IPS-18a (cell line): ENCODE results near the gene GULP1.
"Not testable (repeated sequence)": the region's sequence is repeated elsewhere in the genome, so short reads cannot be mapped to it uniquely, and the experiment has no call there.

ENCODE experiments used
- H3K27ac ChIP-seq: one replicate; pipeline ENCODE4 v1.5.1; 2013; ENCODE audit warnings: low read length
- H3K27me3 ChIP-seq: one replicate; pipeline ENCODE4 v1.6.1; 2013; ENCODE audit warnings: mild to moderate bottlenecking, low read length; ENCODE audit not compliant: control insufficient read depth, insufficient read depth
- H3K36me3 ChIP-seq: one replicate; pipeline ENCODE4 v1.6.1; 2013; ENCODE audit warnings: low read depth, low read length; ENCODE audit not compliant: control insufficient read depth
- H3K4me1 ChIP-seq: one replicate; pipeline ENCODE4 v1.6.1; 2013; ENCODE audit warnings: low read depth, low read length; ENCODE audit not compliant: control insufficient read depth
- H3K4me3 ChIP-seq: one replicate; pipeline ENCODE4 v1.5.1; 2013; ENCODE audit warnings: low read length
- H3K9ac ChIP-seq: one replicate; pipeline ENCODE4 v1.6.1; 2013; ENCODE audit warnings: mild to moderate bottlenecking, low read length, moderate library complexity
- H3K9me3 ChIP-seq: one replicate; pipeline ENCODE4 v1.6.1; 2013; ENCODE audit warnings: low read depth, low read length; ENCODE audit not compliant: control insufficient read depth

The GULP1 gene

GRCh38 chr2:188466078-188466477 is 174.4 kb downstream of the GULP1 start:
- not testable (repeated sequence) for H3K27ac ChIP-seq, H3K36me3 ChIP-seq, H3K4me3 ChIP-seq, H3K9me3 ChIP-seq, H3K9ac ChIP-seq, H3K27me3 ChIP-seq
- peaks cover 28% of the 10 kb centered on the region for H3K4me1 ChIP-seq

- no peaks in the 10 kb centered on the region for H3K36me3 ChIP-seq
- no peak overlapping the region for H3K27ac ChIP-seq
- no peaks in the 10 kb centered on the region for H3K9me3 ChIP-seq
- H3K4me3 ChIP-seq: no peak overlapping the region
- peaks cover 28% of the 10 kb centered on the region for H3K4me1 ChIP-seq
- H3K9ac ChIP-seq: no peak overlapping the region
- no peaks in the 10 kb centered on the region for H3K27me3 ChIP-seq
These were observed 175.1 kb downstream of the GULP1 start for GRCh38 chr2:188466761-188467160.

- Histone ChIP-seq H3K27ac (no peak overlapping the region), H3K4me1 (peaks cover 16% of the 10 kb centered on the region), H3K9ac (no peak overlapping the region), H3K27me3 (no peaks in the 10 kb centered on the region), H3K9me3 (no peaks in the 10 kb centered on the region), H3K36me3 (no peaks in the 10 kb centered on the region), H3K4me3 (no peak overlapping the region)
These were observed 179.5 kb downstream of the GULP1 start for GRCh38 chr2:188471166-188471565.

- Histone ChIP-seq H3K27ac (no peak overlapping the region), H3K9me3 (no peaks in the 10 kb centered on the region), H3K36me3 (no peaks in the 10 kb centered on the region), H3K4me3 (no peak overlapping the region), H3K27me3 (no peaks in the 10 kb centered on the region), H3K9ac (no peak overlapping the region), H3K4me1 (peaks cover 26% of the 10 kb centered on the region)
These were observed 181.6 kb downstream of the GULP1 start for GRCh38 chr2:188473306-188473705.

GRCh38 chr2:188474316-188474715 is 182.6 kb downstream of the GULP1 start:
- no peak overlapping the region for H3K9ac ChIP-seq
- peaks cover 34% of the 10 kb centered on the region for H3K4me1 ChIP-seq
- no peak overlapping the region for H3K27ac ChIP-seq

GRCh38 chr2:188475945-188476344 is 184.3 kb downstream of the GULP1 start:
- peaks cover 34% of the 10 kb centered on the region for H3K4me1 ChIP-seq
- no peaks in the 10 kb centered on the region for H3K27me3 ChIP-seq
- H3K36me3 ChIP-seq: no peaks in the 10 kb centered on the region
- no peaks in the 10 kb centered on the region for H3K9me3 ChIP-seq
- no peak overlapping the region for H3K4me3 ChIP-seq
- H3K27ac ChIP-seq: no peak overlapping the region
- no peak overlapping the region for H3K9ac ChIP-seq

More at GRCh38 chr2:188474316-188474715, 182.6 kb downstream of the GULP1 start:
- Histone ChIP-seq H3K27me3 (no peaks in the 10 kb centered on the region), H3K9me3 (no peaks in the 10 kb centered on the region), H3K4me3 (no peak overlapping the region), H3K36me3 (no peaks in the 10 kb centered on the region)

GRCh38 chr2:188477564-188478103 is 186.0 kb downstream of the GULP1 start:
- H3K27me3 ChIP-seq: no peaks in the 10 kb centered on the region
- peaks cover 34% of the 10 kb centered on the region for H3K4me1 ChIP-seq
- H3K4me3 ChIP-seq: no peak overlapping the region
- H3K27ac ChIP-seq: no peak overlapping the region
- H3K36me3 ChIP-seq: no peaks in the 10 kb centered on the region
- H3K9ac ChIP-seq: no peak overlapping the region
- H3K9me3 ChIP-seq: no peaks in the 10 kb centered on the region

- Histone ChIP-seq H3K9ac (no peak overlapping the region), H3K36me3 (no peaks in the 10 kb centered on the region), H3K27ac (no peak overlapping the region), H3K9me3 (no peaks in the 10 kb centered on the region), H3K4me1 (peaks cover 29% of the 10 kb centered on the region), H3K4me3 (no peak overlapping the region), H3K27me3 (no peaks in the 10 kb centered on the region)
These were observed 187.1 kb downstream of the GULP1 start for GRCh38 chr2:188478724-188479123.

- Histone ChIP-seq H3K9me3 (no peaks in the 10 kb centered on the region), H3K27me3 (no peaks in the 10 kb centered on the region), H3K4me1 (peaks cover 17% of the 10 kb centered on the region), H3K9ac (no peak overlapping the region), H3K4me3 (no peak overlapping the region), H3K27ac (no peak overlapping the region), H3K36me3 (no peaks in the 10 kb centered on the region)
These were observed 189.8 kb downstream of the GULP1 start for GRCh38 chr2:188481474-188481873.

GRCh38 chr2:188485496-188485895 is 193.8 kb downstream of the GULP1 start:
- Histone ChIP-seq H3K27me3 (no peaks in the 10 kb centered on the region), H3K27ac (no peak overlapping the region), H3K9ac (no peak overlapping the region), H3K4me1 (peaks cover 14% of the 10 kb centered on the region), H3K9me3 (no peaks in the 10 kb centered on the region), H3K4me3 (no peak overlapping the region), H3K36me3 (no peaks in the 10 kb centered on the region)

- Histone ChIP-seq H3K36me3 (no peaks in the 10 kb centered on the region), H3K4me1 (peaks cover 20% of the 10 kb centered on the region), H3K27me3 (no peaks in the 10 kb centered on the region), H3K9ac (no peak overlapping the region), H3K27ac (no peak overlapping the region), H3K9me3 (no peaks in the 10 kb centered on the region), H3K4me3 (no peak overlapping the region)
These were observed 201.1 kb downstream of the GULP1 start for GRCh38 chr2:188492751-188493150.

GRCh38 chr2:188494906-188495305 is 203.2 kb downstream of the GULP1 start:
- no peaks in the 10 kb centered on the region for H3K27me3 ChIP-seq
- no peak overlapping the region for H3K9ac ChIP-seq
- H3K4me1 ChIP-seq: peaks cover 12% of the 10 kb centered on the region
- no peaks in the 10 kb centered on the region for H3K9me3 ChIP-seq
- H3K36me3 ChIP-seq: no peaks in the 10 kb centered on the region
- no peak overlapping the region for H3K27ac ChIP-seq
- no peak overlapping the region for H3K4me3 ChIP-seq
